Neuronal stem cell (in vitro differentiated cells): ENCODE data around the gene SYNE1.

Experiments
- DNase-seq: peaks from one replicate; pipeline ENCODE4 v3.0.0-alpha.2; 2013; ENCODE audit warnings: low spot score
- H2AFZ ChIP-seq: one replicate; pipeline ENCODE4 v1.6.1; 2013; ENCODE audit warnings: mild to moderate bottlenecking, low read length, inconsistent platforms
- H2AK5ac ChIP-seq: 2 replicates; pipeline ENCODE4 v1.6.1; 2013; ENCODE audit warnings: low read depth, mild to moderate bottlenecking, inconsistent platforms, low read length, moderate library complexity, mixed read lengths
- H2BK120ac ChIP-seq: 2 replicates; pipeline ENCODE4 v1.6.1; 2013; ENCODE audit warnings: low read depth, mild to moderate bottlenecking, inconsistent platforms, low read length, moderate library complexity, mixed read lengths
- H2BK12ac ChIP-seq: one replicate; pipeline ENCODE4 v1.6.1; 2013; ENCODE audit warnings: low read length, inconsistent platforms
- H2BK15ac ChIP-seq: 2 replicates; pipeline ENCODE4 v1.6.1; 2013; ENCODE audit warnings: mild to moderate bottlenecking, low read length, inconsistent platforms, mixed read lengths
- H2BK5ac ChIP-seq: one replicate; pipeline ENCODE4 v1.6.1; 2013; ENCODE audit warnings: inconsistent platforms, mild to moderate bottlenecking, low read length, moderate library complexity
- H3K14ac ChIP-seq: one replicate; pipeline ENCODE4 v1.6.1; 2013; ENCODE audit warnings: low read length, inconsistent platforms
- H3K18ac ChIP-seq: 2 replicates; pipeline ENCODE4 v1.6.1; 2013; ENCODE audit warnings: low read length, inconsistent platforms
- H3K23ac ChIP-seq: 2 replicates; pipeline ENCODE4 v1.6.1; 2013; ENCODE audit warnings: low read depth, mild to moderate bottlenecking, mixed read lengths, low read length, inconsistent platforms; ENCODE audit not compliant: poor library complexity
- H3K27ac ChIP-seq: replicated peaks from 3 replicates; pipeline ENCODE4 v1.5.1; 2013; ENCODE audit warnings: low read length, inconsistent platforms
- H3K27me3 ChIP-seq, 3 experiments: 2 replicates each; pipeline ENCODE4 v1.6.1; 2013; ENCODE audit warnings: low read length in 3 of 3, mild to moderate bottlenecking in 2 of 3, inconsistent platforms in 1 of 3, low read depth in 1 of 3, mixed read lengths in 1 of 3, moderate library complexity in 1 of 3; ENCODE audit not compliant: control insufficient read depth in 3 of 3, insufficient read depth in 3 of 3
- H3K36me3 ChIP-seq, 2 donors: replicated peaks in 1 of 2; 2 replicates each; pipeline ENCODE4 v1.6.1; 2013; ENCODE audit warnings: low read length in 2 of 2; ENCODE audit not compliant: control insufficient read depth in 2 of 2, insufficient read depth in 2 of 2
- H3K4ac ChIP-seq: 2 replicates; pipeline ENCODE4 v1.6.1; 2013; ENCODE audit warnings: inconsistent platforms, mild to moderate bottlenecking, low read length, moderate library complexity
- H3K4me1 ChIP-seq, 2 donors: 1 replicate in 1 of 2; 2 replicates in 1 of 2; pipeline ENCODE4 v1.6.1; 2013; ENCODE audit warnings: low read length in 2 of 2, low read depth in 1 of 2; ENCODE audit not compliant: control insufficient read depth in 2 of 2, insufficient read depth in 1 of 2
- H3K4me2 ChIP-seq: one replicate; pipeline ENCODE4 v1.6.1; 2013; ENCODE audit warnings: mild to moderate bottlenecking, low read length, inconsistent platforms; ENCODE audit not compliant: insufficient read depth, poor library complexity, severe bottlenecking
- H3K4me3 ChIP-seq, 2 donors: 2 replicates each; pipeline ENCODE4 v1.5.1; 2013; ENCODE audit warnings: low read length in 2 of 2, mild to moderate bottlenecking in 2 of 2, inconsistent platforms in 1 of 2, moderate library complexity in 1 of 2
- H3K79me1 ChIP-seq: one replicate; pipeline ENCODE4 v1.6.1; 2013; ENCODE audit warnings: low read depth, mild to moderate bottlenecking, inconsistent platforms, low read length, moderate library complexity
- H3K9ac ChIP-seq: one replicate; pipeline ENCODE4 v1.6.1; 2013; ENCODE audit warnings: mild to moderate bottlenecking, low read depth, low read length, inconsistent platforms; ENCODE audit not compliant: poor library complexity
- H3K9me3 ChIP-seq, 2 donors: replicated peaks in 1 of 2; 2 replicates each; pipeline versions ENCODE3 to v1.6.1; 2013; ENCODE audit warnings: low read length in 2 of 2, mild to moderate bottlenecking in 2 of 2, inconsistent platforms in 1 of 2, low read depth in 1 of 2, mixed read lengths in 1 of 2, moderate library complexity in 1 of 2; ENCODE audit not compliant: control insufficient read depth in 2 of 2, insufficient read depth in 1 of 2
- H4K8ac ChIP-seq: one replicate; pipeline ENCODE4 v1.6.1; 2013; ENCODE audit warnings: low read depth, mild to moderate bottlenecking, inconsistent platforms, low read length, moderate library complexity
- H4K91ac ChIP-seq: one replicate; pipeline ENCODE4 v1.6.1; 2013; ENCODE audit warnings: low read length, low read depth, mild to moderate bottlenecking, inconsistent platforms; ENCODE audit not compliant: poor library complexity
- WGBS, 2 donors: extraction: QIAGEN DNeasy Blood & Tissue Kit; methylation state at CpG; one replicate each; pipeline ENCODE4 v1.1.7; 2013; ENCODE audit warnings: missing lambda C conversion rate in 2 of 2, mixed read lengths in 1 of 2; ENCODE audit not compliant: insufficient read length in 2 of 2, insufficient replicate concordance in 1 of 2; ENCODE audit errors: extremely low coverage in 2 of 2; 5-methylcytosine and 5-hydroxymethylcytosine counted together

Gene SYNE1

DNA sequence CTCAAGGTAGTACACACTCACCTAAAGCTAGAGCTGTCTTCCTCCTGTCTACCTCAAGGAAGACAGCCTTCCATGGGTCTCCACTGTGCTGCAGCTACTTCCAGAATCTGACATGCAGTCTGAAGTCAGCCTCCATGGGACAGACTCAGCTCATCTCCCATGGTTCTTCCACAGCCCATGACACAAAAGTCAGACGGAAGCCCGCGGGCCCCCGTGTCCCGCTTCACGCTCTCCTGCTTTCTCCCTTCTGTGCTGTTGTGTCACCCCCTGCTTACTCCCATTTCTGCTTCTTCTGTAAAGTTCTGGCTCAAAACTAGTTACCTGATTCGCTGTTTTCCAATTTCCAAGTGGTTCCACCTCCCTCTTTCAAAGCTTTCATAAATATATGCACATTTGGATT, 184.5 kb downstream of the SYNE1 start:
- Histone ChIP-seq H2AK5ac (no peak overlapping the region), H3K18ac (no peak overlapping the region), H4K91ac (no peak overlapping the region), H3K27ac (no peak overlapping the region), H3K36me3 (no peaks in the 10 kb centered on the region), H3K4ac (no peak overlapping the region), H2AFZ (no peak overlapping the region), H3K9me3 (no peaks in the 10 kb centered on the region), H2BK12ac (no peak overlapping the region), H3K23ac (no peak overlapping the region), H3K4me2 (no peak overlapping the region), H2BK15ac (no peak overlapping the region), H3K4me3 (no peak overlapping the region), H3K9ac (no peak overlapping the region), H3K27me3 (no peaks in the 10 kb centered on the region), H2BK5ac (no peak overlapping the region), H3K14ac (no peak overlapping the region), H3K79me1 (no peaks in the 10 kb centered on the region), H3K4me1 (no peaks in the 10 kb centered on the region), H4K8ac (no peak overlapping the region), H2BK120ac (no peak overlapping the region)
- no peak for DNase-seq
- WGBS, 2 donors = no CpG with 5 or more reads among the region's 7 CpGs

GRCh38 chr6:152450519-152450918, 186.6 kb downstream of the SYNE1 start:
- Histone ChIP-seq H3K36me3 (no peaks in the 10 kb centered on the region), H4K91ac (no peak overlapping the region), H3K79me1 (no peaks in the 10 kb centered on the region), H3K4me3 (no peak overlapping the region), H3K4me1 (no peaks in the 10 kb centered on the region), H2BK120ac (no peak overlapping the region), H2BK15ac (no peak overlapping the region), H3K14ac (no peak overlapping the region), H3K27me3 (no peaks in the 10 kb centered on the region), H2BK5ac (no peak overlapping the region), H3K9me3 (no peaks in the 10 kb centered on the region), H3K4me2 (no peak overlapping the region), H3K9ac (no peak overlapping the region), H2AK5ac (no peak overlapping the region), H3K18ac (no peak overlapping the region), H3K4ac (no peak overlapping the region), H2AFZ (no peak overlapping the region), H2BK12ac (no peak overlapping the region), H3K23ac (no peak overlapping the region), H4K8ac (no peak overlapping the region), H3K27ac (no peak overlapping the region)
- DNase-seq = no peak
- no CpG with 5 or more reads among the region's 4 CpGs for WGBS, 2 donors

DNA sequence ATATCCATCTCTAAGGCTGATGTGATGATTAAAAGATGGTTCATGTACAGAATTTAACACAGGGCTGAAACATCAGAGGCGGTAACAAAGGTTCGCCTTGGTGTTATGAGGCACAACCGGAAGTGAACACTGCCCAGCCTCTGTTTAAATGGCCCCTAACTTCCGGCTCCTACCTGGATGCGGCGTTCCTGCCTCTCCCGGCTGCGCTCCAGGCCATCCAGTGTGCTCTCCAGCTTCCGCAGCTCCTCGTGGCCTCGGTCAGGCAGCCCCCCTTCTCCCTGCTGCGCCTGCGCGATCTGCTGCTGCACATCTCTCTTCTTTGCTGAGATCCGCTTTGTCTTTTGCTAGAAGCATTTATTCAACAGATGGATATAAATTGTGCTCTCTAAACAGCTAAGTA, 195.3 kb downstream of the SYNE1 start:
- H3K4ac ChIP-seq = no peak overlapping the region
- H3K23ac ChIP-seq = no peak overlapping the region
- no peak overlapping the region for H2BK12ac ChIP-seq
- no peak overlapping the region for H3K18ac ChIP-seq
- DNase-seq = no peak
- H3K79me1 ChIP-seq = no peaks in the 10 kb centered on the region
- no peak overlapping the region for H3K4me2 ChIP-seq
- no peak overlapping the region for H2BK5ac ChIP-seq
- no peak overlapping the region for H3K27ac ChIP-seq
- H3K36me3 ChIP-seq = no peaks in the 10 kb centered on the region
- no peak overlapping the region for H2AK5ac ChIP-seq
- WGBS, 2 donors = no CpG with 5 or more reads among the region's 15 CpGs
- no peak overlapping the region for H3K9ac ChIP-seq
- no peaks in the 10 kb centered on the region for H3K27me3 ChIP-seq
- H3K4me1 ChIP-seq = no peaks in the 10 kb centered on the region
- no peak overlapping the region for H3K4me3 ChIP-seq
- H3K9me3 ChIP-seq = no peaks in the 10 kb centered on the region
- H2BK120ac ChIP-seq = no peak overlapping the region
- H3K14ac ChIP-seq = no peak overlapping the region
- no peak overlapping the region for H4K8ac ChIP-seq
- H4K91ac ChIP-seq = no peak overlapping the region
- no peak overlapping the region for H2BK15ac ChIP-seq
- H2AFZ ChIP-seq = peak overlapping the region; percentile 40

- H3K4me2 ChIP-seq = no peak overlapping the region
- no peak overlapping the region for H3K9ac ChIP-seq
- no peaks in the 10 kb centered on the region for H3K79me1 ChIP-seq
- no peak overlapping the region for H3K18ac ChIP-seq
- DNase-seq = no peak
- no peaks in the 10 kb centered on the region for H3K27me3 ChIP-seq
- no peak overlapping the region for H3K27ac ChIP-seq
- H3K23ac ChIP-seq = no peak overlapping the region
- H2BK120ac ChIP-seq = no peak overlapping the region
- no CpG with 5 or more reads among the region's 3 CpGs for WGBS, 2 donors
- H2BK12ac ChIP-seq = no peak overlapping the region
- H4K8ac ChIP-seq = no peak overlapping the region
- H3K14ac ChIP-seq = no peak overlapping the region
- no peaks in the 10 kb centered on the region for H3K9me3 ChIP-seq
- no peak overlapping the region for H2AK5ac ChIP-seq
- H2AFZ ChIP-seq = no peak overlapping the region
- H2BK15ac ChIP-seq = no peak overlapping the region
- H3K4me1 ChIP-seq = no peaks in the 10 kb centered on the region
- no peak overlapping the region for H4K91ac ChIP-seq
- no peaks in the 10 kb centered on the region for H3K36me3 ChIP-seq
- no peak overlapping the region for H2BK5ac ChIP-seq
- H3K4me3 ChIP-seq = no peak overlapping the region
- H3K4ac ChIP-seq = no peak overlapping the region
Observed at GRCh38 chr6:152435816-152436215, 201.3 kb downstream of the SYNE1 start.
